Stomach (tissue), 9 donors: ENCODE data around the gene FNDC11. TPM values are rescaled to one million over a fixed set of nuclear protein-coding genes. Genes with fewer than 3 reads are reported as not detected.

ENCODE experiments used
- DNase-seq, 2 donors: peaks; one replicate each; pipeline versions ENCODE4 v3.0.0 to v3.0.0-alpha.2; 2013 to 2019
- H3K27ac ChIP-seq, 5 donors: fragments of 200-600 bp in 4 of 5; sonication (generic) in 4 of 5; one replicate each; pipeline ENCODE4 v1.5.1; 2013 to 2019; ENCODE audit warnings: mild to moderate bottlenecking in 1 of 5, moderate library complexity in 1 of 5
- H3K27me3 ChIP-seq, 3 donors: fragments of 200-600 bp; sonication (generic); one replicate each; pipeline ENCODE4 v1.5.1; 2017 to 2019; ENCODE audit warnings: mixed run types in 1 of 3
- H3K36me3 ChIP-seq, 4 donors: fragments of 200-600 bp; sonication (generic); 1 replicate in 3 of 4; 2 replicates in 1 of 4; pipeline ENCODE4 v1.5.1; 2016 to 2019
- H3K4me1 ChIP-seq, 4 donors: fragments of 200-600 bp; sonication (generic); one replicate each; pipeline ENCODE4 v1.5.1; 2016 to 2019
- H3K4me3 ChIP-seq, 4 donors: fragments of 200-600 bp; sonication (generic) in 3 of 4; one replicate each; pipeline ENCODE4 v1.5.1; 2016 to 2019; ENCODE audit warnings: mild to moderate bottlenecking in 1 of 4
- H3K9me3 ChIP-seq, 4 donors: fragments of 200-600 bp; sonication (generic); one replicate each; pipeline ENCODE4 v1.5.1; 2016 to 2019
- EP300 ChIP-seq: sonication (generic); formaldehyde crosslinking; IDR thresholded peaks from one replicate; pipeline ENCODE4 v1.6.1; 2017; ENCODE audit warnings: antibody characterized with exemption
- POLR2A ChIP-seq, 4 donors: fragments of 450-650 bp; IDR thresholded peaks; one replicate each; pipeline ENCODE4 v1.6.1; 2016; ENCODE audit warnings: antibody characterized with exemption in 4 of 4, control low read depth in 2 of 4, mild to moderate bottlenecking in 1 of 4, moderate library complexity in 1 of 4
- POLR2AphosphoS5 ChIP-seq, 3 donors: sonication (generic); formaldehyde crosslinking; IDR thresholded peaks; one replicate each; pipeline ENCODE4 v1.6.1; 2016; ENCODE audit warnings: antibody characterized with exemption in 3 of 3
- WGBS, 5 donors: extraction: QIAGEN DNeasy Blood & Tissue Kit in 3 of 5; methylation state at CpG; one replicate each; pipeline versions ENCODE4 v1.1.5 to v1.1.7; 2013 to 2018; 5-methylcytosine and 5-hydroxymethylcytosine counted together
- intact Hi-C: fragments of 100-400 bp; cut with DNase I; formaldehyde crosslinking; loops from one replicate; pipeline ENCODE4 v1.15.1; 2023; ENCODE audit warnings: low total_unique reads
- polyA plus RNA-seq, 3 donors: library from polyadenylated mRNA; stranded (reverse); fragments of 200-250 nt; gene quantifications; one replicate each; pipeline ENCODE4 v1.2.3, GENCODE V29; 2013
- total RNA-seq, 5 donors: library from RNA; depleted of rRNA; stranded (reverse); fragments of >200 nt; gene quantifications; one replicate each; pipeline versions ENCODE4 v1.1.0 to v1.2.3, GENCODE V29; 2014 to 2016
- TF ChIP-seq, protein P1 (sequence below), 7 experiments: fragments of 450-650 bp in 4 of 7; fragments of 200-600 bp in 3 of 7; sonication (generic) in 3 of 7; IDR thresholded peaks; one replicate each; pipeline ENCODE4 v1.5.1; 2016 to 2019; ENCODE audit warnings: antibody characterized with exemption in 7 of 7, control low read depth in 2 of 7, mild to moderate bottlenecking in 1 of 7
- donor health status: healthy with polysubstance abuse.
- donor health status: Bipolar disorder and iron deficiency.
- donor health status: healthy.

Gene FNDC11
- total and polyA plus RNA-seq, 8 donors = 0.25 to 3.1 (median 0.55) TPM; not detected in 3

DNA sequence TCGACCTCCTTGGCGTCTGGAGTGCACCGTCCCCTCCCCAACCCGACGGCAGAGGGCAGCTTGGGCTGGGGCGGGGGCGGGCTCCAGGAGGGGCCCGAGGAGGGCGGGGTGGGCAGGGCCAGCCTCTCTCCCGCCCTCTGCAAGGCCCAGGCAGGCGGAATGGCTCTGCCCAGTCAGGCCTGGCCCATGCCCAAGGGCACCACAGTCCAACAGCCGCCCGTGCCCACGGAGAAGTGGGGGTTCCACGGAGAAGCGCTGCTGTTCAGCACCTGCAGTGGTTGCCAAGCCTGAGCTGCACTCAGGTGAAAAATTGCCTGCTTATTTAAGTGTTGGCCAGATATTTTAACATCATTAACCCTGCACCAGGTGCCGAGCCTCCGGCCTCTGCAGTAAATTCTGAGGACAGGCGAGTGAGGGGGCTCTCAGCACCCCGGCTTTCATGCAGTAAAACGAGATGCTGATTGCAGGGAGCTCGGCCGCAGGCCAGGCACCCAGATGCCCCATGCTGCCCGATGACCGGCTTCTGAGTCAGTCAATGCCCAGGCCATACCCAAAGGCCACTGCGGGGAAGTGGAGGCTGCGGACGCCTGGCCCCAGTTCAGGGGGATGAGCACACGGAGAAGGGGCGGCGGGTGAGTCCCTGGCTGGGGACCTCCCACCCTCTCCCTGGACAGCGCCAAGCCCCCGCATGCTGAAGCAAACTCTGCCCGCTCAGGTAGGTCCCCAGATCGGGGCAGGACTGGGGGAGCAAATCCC, 6.1 kb upstream of the FNDC11 start, which contains the start of gene SRMS:
Gene SRMS (minus strand): TSS at position 25 of the 756 bp plus-strand sequence. CDS start 286 bp downstream, outside the sequence.
- TF ChIP-seq, protein P1, sequence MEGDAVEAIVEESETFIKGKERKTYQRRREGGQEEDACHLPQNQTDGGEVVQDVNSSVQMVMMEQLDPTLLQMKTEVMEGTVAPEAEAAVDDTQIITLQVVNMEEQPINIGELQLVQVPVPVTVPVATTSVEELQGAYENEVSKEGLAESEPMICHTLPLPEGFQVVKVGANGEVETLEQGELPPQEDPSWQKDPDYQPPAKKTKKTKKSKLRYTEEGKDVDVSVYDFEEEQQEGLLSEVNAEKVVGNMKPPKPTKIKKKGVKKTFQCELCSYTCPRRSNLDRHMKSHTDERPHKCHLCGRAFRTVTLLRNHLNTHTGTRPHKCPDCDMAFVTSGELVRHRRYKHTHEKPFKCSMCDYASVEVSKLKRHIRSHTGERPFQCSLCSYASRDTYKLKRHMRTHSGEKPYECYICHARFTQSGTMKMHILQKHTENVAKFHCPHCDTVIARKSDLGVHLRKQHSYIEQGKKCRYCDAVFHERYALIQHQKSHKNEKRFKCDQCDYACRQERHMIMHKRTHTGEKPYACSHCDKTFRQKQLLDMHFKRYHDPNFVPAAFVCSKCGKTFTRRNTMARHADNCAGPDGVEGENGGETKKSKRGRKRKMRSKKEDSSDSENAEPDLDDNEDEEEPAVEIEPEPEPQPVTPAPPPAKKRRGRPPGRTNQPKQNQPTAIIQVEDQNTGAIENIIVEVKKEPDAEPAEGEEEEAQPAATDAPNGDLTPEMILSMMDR (IDR thresholded peaks at IDR 0.05) = no peak
- TF ChIP-seq POLR2A (IDR thresholded peaks at IDR 0.05) (no peak), EP300 (no peak), POLR2AphosphoS5 (IDR thresholded peaks at IDR 0.05) (no peak)
- H3K4me3 ChIP-seq = no peak within 1 kb of the TSS
- intact Hi-C loops = no loop called here
- WGBS, 5 donors = 55 to 65% (median 57%) methylated on average over 26 to 35 of the region's 35 CpGs; no CpG with 5 or more reads in 1 of the 5 donors
- H3K27ac ChIP-seq = no peak within 1 kb of the TSS
- H3K9me3 ChIP-seq = no peaks in the 10 kb centered on the region
- no peaks in the 10 kb centered on the region for H3K36me3 ChIP-seq
- peaks cover 0 to 82% (median 4%) of the 10 kb centered on the region in 3 donors for H3K27me3 ChIP-seq
- peaks cover 0 to 13% (median 3%) of the 10 kb centered on the region in 4 donors for H3K4me1 ChIP-seq
- no peak for DNase-seq

DNA sequence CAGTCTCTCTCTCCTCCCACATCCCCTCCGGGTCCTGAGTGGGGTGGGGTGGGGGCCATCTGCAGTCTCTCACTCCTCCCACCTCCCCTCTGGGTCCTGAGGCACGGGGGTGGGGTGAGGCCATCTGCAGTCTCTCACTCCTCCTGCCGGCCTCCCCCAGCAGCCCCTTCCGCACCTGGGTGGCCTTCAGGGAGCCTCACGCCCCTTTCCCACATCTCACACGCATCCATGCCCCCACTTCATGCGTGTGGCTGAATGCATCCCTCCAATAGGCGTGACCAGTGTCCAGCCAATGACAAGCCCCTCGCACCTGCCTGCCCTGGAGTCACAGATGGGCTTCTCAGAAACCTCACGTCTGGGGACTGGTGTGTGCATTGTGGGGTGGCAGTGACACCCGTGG, 5.4 kb upstream of the FNDC11 start:
- peaks cover 0 to 88% (median 4%) of the 10 kb centered on the region in 3 donors for H3K27me3 ChIP-seq
- TF ChIP-seq, protein P1 (IDR thresholded peaks at IDR 0.05) = no peak
- TF ChIP-seq POLR2AphosphoS5 (IDR thresholded peaks at IDR 0.05) (no peak), POLR2A (IDR thresholded peaks at IDR 0.05) (no peak), EP300 (no peak)
- no peaks in the 10 kb centered on the region for H3K36me3 ChIP-seq
- peaks cover 0 to 16% (median 9%) of the 10 kb centered on the region in 4 donors for H3K4me1 ChIP-seq
- no peaks in the 10 kb centered on the region for H3K9me3 ChIP-seq
- 39 to 53% (median 45%) methylated on average over 10 to 11 of the region's 11 CpGs for WGBS, 5 donors
- no peak overlapping the region for H3K27ac ChIP-seq
- no peak overlapping the region for H3K4me3 ChIP-seq
- DNase-seq = no peak
- intact Hi-C loops = no loop called here

DNA sequence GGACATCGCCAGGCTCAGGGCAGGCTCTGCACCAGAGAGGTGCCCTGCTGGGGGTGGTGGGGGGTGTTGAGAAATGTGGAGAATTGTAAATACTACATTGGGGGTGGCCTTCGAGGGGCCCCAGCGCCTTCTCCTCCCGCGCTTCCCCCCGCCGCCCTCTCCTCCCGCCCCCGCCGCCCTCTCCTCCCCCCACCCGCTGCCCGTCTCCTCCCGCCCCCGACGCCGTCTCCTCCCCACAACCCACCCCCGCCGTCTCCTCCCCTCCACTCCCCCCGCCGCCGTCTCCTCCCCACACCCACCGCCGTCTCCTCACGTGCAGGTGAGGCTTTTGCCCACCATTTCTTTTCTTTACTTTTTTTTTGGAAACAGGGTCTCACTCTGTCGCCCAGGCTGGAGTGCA, 4.9 kb upstream of the FNDC11 start:
- peaks cover 0 to 92% (median 4%) of the 10 kb centered on the region in 3 donors for H3K27me3 ChIP-seq
- H3K27ac ChIP-seq = no peak overlapping the region
- no peak for DNase-seq
- TF ChIP-seq POLR2A (IDR thresholded peaks at IDR 0.05) (no peak), POLR2AphosphoS5 (IDR thresholded peaks at IDR 0.05) (no peak), EP300 (no peak)
- TF ChIP-seq, protein P1 (IDR thresholded peaks at IDR 0.05) = no peak
- intact Hi-C loops = no loop called here
- H3K36me3 ChIP-seq = no peaks in the 10 kb centered on the region
- H3K4me1 ChIP-seq = peaks cover 4 to 21% (median 14%) of the 10 kb centered on the region in 4 donors
- WGBS, 5 donors = 17 to 37% (median 21%) methylated on average over 6 to 20 of the region's 25 CpGs
- no peak overlapping the region for H3K4me3 ChIP-seq
- H3K9me3 ChIP-seq = no peaks in the 10 kb centered on the region

DNA sequence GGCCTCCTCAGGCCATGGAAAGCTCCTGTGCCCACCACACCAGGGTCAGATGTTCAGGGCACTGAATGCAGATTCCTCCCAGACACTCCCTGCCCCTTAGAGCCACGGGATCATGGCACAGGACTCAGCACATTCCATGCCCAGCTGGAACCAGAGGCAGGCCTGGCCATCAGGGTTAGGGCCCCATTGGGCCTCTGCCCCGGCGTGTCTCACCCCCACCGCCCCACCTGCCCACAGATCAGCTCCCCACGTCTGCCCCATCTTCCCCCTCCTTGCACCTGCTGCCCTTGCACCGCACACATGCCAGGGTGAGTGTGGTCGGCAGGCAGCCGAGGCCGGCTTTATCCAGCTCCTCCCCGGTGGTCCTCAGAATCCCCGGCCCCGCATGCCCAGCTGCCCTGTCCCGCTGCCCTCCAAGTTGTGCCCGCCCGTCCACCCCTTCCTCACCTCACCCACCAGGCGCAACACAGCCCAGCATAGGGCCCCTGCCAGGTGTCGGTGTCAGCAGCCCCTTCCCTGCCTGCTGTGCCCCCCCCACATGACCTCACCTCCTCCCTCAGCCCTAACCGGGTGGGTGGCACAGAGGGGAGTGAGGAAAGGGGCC, 4.2 kb upstream of the FNDC11 start:
- intact Hi-C loops = no loop called here
- H3K27me3 ChIP-seq = peaks cover 0 to 92% (median 4%) of the 10 kb centered on the region in 3 donors
- H3K4me3 ChIP-seq = no peak overlapping the region
- H3K4me1 ChIP-seq = peaks cover 8 to 28% (median 21%) of the 10 kb centered on the region in 4 donors
- 78 to 85% (median 81%) methylated on average over 18 of the region's 18 CpGs for WGBS, 5 donors
- no peak overlapping the region for H3K27ac ChIP-seq
- TF ChIP-seq EP300 = no peak
- no peak for TF ChIP-seq POLR2A (IDR thresholded peaks at IDR 0.05)
- TF ChIP-seq, protein P1 (IDR thresholded peaks at IDR 0.05) = no peak
- TF ChIP-seq POLR2AphosphoS5 (IDR thresholded peaks at IDR 0.05) = no peak
- DNase-seq = no peak
- H3K36me3 ChIP-seq = no peaks in the 10 kb centered on the region
- H3K9me3 ChIP-seq = no peaks in the 10 kb centered on the region
